ENCODE results near the gene PTOV1. TPM values are rescaled to one million over a fixed set of nuclear protein-coding genes. Genes with fewer than 3 reads are reported as not detected.

The PTOV1 gene
- total and polyA plus RNA-seq, 2 of the 13 experiments (the other 11 are each of a cell fraction or from before 2014, with no cell fraction given): 63.5 to 68.5 TPM

DNA sequence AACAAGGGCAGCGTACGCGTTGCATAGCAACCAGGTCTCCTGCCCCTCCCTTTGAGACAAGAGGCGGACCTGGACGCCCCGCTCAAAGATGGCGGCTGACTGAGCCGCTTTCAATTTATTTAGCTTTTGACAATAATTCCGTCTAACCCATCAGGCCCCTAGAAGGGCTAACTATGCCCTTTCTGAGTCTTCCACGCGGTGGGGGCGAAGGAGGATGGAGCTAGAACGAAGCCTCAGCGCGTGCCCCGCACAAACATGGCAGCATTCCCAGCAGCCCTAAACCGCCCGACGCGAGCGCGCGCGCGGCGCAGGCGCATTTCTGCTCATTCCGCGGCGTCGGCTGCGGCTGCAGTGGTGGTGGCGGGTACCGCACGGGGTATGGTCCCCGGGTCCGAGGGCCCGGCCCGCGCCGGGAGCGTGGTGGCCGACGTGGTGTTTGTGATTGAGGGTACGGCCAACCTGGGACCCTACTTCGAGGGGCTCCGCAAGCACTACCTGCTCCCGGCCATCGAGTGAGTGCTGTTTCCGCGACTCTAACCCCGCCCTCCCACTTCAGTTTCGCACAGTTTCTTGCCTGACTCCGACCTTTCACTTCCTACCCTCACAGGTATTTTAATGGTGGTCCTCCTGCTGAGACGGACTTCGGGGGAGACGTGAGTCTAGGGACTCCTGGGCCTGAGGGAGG is 32.9 kb upstream of the PTOV1 start, which contains the start of gene MED25 (continued):
- TF ChIP-seq, protein P1, sequence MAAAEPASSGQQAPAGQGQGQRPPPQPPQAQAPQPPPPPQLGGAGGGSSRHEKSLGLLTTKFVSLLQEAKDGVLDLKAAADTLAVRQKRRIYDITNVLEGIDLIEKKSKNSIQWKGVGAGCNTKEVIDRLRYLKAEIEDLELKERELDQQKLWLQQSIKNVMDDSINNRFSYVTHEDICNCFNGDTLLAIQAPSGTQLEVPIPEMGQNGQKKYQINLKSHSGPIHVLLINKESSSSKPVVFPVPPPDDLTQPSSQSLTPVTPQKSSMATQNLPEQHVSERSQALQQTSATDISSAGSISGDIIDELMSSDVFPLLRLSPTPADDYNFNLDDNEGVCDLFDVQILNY (CRISPR knock-in tag; conservative IDR thresholded peaks at IDR 0.05): no peak; the same call in 1 of the 2 replicates
- TF ChIP-seq ZBTB1 (CRISPR knock-in tag; IDR thresholded peaks at IDR 0.05; ENCODE audit: borderline replicate concordance) (no peak), ZNF598 (CRISPR knock-in tag; IDR thresholded peaks at IDR 0.05; ENCODE audit: borderline replicate concordance) (0 out of 2 replicates have a peak, but pooled peaks have one; percentile 25), KLF15 (CRISPR knock-in tag; IDR thresholded peaks at IDR 0.05; ENCODE audit: borderline replicate concordance) (no peak), ZNF383 (CRISPR knock-in tag; IDR thresholded peaks at IDR 0.05; ENCODE audit: borderline replicate concordance) (no peak), TMF1 (CRISPR knock-in tag; IDR thresholded peaks at IDR 0.05; ENCODE audit: low read depth) (no peak; the same call in 1 of the 2 replicates), ZSCAN25 (CRISPR knock-in tag; IDR thresholded peaks at IDR 0.05) (peak; percentile 29; the same call in 1 of the 2 replicates), CENPX (CRISPR knock-in tag; IDR thresholded peaks at IDR 0.05) (no peak), TAF1 (CRISPR knock-in tag; IDR thresholded peaks at IDR 0.05) (peak; percentile 69; the same call in 1 of the 2 replicates), MED1 (CRISPR knock-in tag; IDR thresholded peaks at IDR 0.05) (peak; percentile 70), SOX13 (IDR thresholded peaks at IDR 0.05) (no peak), SOX13 (CRISPR knock-in tag; conservative IDR thresholded peaks at IDR 0.05 in 1 of 2, IDR thresholded peaks at IDR 0.05 in 1 of 2) (no peak), HCFC1 (IDR thresholded peaks at IDR 0.05; ENCODE audit: low read depth, low read length) (peak; percentile 70), ZNF75D (CRISPR knock-in tag; IDR thresholded peaks at IDR 0.05; ENCODE audit: borderline replicate concordance) (no peak), NRL (CRISPR knock-in tag; IDR thresholded peaks at IDR 0.05; ENCODE audit: borderline replicate concordance) (peak; percentile 56; the same call in 1 of the 2 replicates), ZEB1 (IDR thresholded peaks at IDR 0.05; ENCODE audit: insufficient replicate concordance, low read depth) (no peak), ZNF839 (CRISPR knock-in tag; IDR thresholded peaks at IDR 0.05; ENCODE audit: borderline replicate concordance) (no peak)
- TF ChIP-seq, protein P2, sequence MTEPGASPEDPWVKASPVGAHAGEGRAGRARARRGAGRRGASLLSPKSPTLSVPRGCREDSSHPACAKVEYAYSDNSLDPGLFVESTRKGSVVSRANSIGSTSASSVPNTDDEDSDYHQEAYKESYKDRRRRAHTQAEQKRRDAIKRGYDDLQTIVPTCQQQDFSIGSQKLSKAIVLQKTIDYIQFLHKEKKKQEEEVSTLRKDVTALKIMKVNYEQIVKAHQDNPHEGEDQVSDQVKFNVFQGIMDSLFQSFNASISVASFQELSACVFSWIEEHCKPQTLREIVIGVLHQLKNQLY (CRISPR knock-in tag; IDR thresholded peaks at IDR 0.05): no peak
- TF ChIP-seq, protein P3, sequence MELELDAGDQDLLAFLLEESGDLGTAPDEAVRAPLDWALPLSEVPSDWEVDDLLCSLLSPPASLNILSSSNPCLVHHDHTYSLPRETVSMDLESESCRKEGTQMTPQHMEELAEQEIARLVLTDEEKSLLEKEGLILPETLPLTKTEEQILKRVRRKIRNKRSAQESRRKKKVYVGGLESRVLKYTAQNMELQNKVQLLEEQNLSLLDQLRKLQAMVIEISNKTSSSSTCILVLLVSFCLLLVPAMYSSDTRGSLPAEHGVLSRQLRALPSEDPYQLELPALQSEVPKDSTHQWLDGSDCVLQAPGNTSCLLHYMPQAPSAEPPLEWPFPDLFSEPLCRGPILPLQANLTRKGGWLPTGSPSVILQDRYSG (CRISPR knock-in tag; IDR thresholded peaks at IDR 0.05): no peak
- TF ChIP-seq, protein P4, sequence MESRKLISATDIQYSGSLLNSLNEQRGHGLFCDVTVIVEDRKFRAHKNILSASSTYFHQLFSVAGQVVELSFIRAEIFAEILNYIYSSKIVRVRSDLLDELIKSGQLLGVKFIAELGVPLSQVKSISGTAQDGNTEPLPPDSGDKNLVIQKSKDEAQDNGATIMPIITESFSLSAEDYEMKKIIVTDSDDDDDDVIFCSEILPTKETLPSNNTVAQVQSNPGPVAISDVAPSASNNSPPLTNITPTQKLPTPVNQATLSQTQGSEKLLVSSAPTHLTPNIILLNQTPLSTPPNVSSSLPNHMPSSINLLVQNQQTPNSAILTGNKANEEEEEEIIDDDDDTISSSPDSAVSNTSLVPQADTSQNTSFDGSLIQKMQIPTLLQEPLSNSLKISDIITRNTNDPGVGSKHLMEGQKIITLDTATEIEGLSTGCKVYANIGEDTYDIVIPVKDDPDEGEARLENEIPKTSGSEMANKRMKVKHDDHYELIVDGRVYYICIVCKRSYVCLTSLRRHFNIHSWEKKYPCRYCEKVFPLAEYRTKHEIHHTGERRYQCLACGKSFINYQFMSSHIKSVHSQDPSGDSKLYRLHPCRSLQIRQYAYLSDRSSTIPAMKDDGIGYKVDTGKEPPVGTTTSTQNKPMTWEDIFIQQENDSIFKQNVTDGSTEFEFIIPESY (CRISPR knock-in tag; IDR thresholded peaks at IDR 0.05): 0 out of 2 replicates have a peak, but pooled peaks have one; percentile 9
- TF ChIP-seq, protein P5, sequence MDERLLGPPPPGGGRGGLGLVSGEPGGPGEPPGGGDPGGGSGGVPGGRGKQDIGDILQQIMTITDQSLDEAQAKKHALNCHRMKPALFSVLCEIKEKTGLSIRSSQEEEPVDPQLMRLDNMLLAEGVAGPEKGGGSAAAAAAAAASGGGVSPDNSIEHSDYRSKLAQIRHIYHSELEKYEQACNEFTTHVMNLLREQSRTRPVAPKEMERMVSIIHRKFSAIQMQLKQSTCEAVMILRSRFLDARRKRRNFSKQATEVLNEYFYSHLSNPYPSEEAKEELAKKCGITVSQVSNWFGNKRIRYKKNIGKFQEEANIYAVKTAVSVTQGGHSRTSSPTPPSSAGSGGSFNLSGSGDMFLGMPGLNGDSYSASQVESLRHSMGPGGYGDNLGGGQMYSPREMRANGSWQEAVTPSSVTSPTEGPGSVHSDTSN (CRISPR knock-in tag; IDR thresholded peaks at IDR 0.05): no peak
- TF ChIP-seq, protein P6, sequence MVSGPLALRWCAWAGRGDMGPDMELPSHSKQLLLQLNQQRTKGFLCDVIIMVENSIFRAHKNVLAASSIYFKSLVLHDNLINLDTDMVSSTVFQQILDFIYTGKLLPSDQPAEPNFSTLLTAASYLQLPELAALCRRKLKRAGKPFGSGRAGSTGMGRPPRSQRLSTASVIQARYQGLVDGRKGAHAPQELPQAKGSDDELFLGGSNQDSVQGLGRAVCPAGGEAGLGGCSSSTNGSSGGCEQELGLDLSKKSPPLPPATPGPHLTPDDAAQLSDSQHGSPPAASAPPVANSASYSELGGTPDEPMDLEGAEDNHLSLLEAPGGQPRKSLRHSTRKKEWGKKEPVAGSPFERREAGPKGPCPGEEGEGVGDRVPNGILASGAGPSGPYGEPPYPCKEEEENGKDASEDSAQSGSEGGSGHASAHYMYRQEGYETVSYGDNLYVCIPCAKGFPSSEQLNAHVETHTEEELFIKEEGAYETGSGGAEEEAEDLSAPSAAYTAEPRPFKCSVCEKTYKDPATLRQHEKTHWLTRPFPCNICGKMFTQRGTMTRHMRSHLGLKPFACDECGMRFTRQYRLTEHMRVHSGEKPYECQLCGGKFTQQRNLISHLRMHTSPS (CRISPR knock-in tag; IDR thresholded peaks at IDR 0.05; ENCODE audit: low read depth): no peak

Measured in HepG2 (cell line).